Heart left ventricle (tissue), 13 donors: ENCODE data around the gene AHRR.

Source experiments
- CTCF ChIP-seq, 12 donors: fragments of 200-600 bp; sonication (generic) in 4 of 12; IDR thresholded peaks; one replicate each; pipeline versions ENCODE4 v1.5.0 to v1.8.0; 2018 to 2022; ENCODE audit warnings: antibody characterized with exemption in 12 of 12, mild to moderate bottlenecking in 5 of 12
- POLR2A ChIP-seq, 2 donors: fragments of 450-650 bp; IDR thresholded peaks; one replicate each; pipeline ENCODE4 v1.6.1; 2017; ENCODE audit warnings: antibody characterized with exemption in 2 of 2, mild to moderate bottlenecking in 2 of 2, moderate library complexity in 2 of 2
- donor health status: ischemic (EF 13 %, LVEDD 7.1; RV severe dilation, severe dysfunction).
- donor health status: DM: no; HTN: yes; CAD: no.
- donor health status: DM: no; HTN: no; CAD: no.
- donor health status: ischemic (EF 25% LVEDD 6.9; RV normal size, moderate dysfunction).
- donor health status: ischemic (EF 25% LVEDD 5.7; RV mildly dilated, moderate dysfunction).
- donor health status: ischemic (EF 35%, LVEDD 5.7; RV mildly dilated, moderate dysfunction).
- donor health status: nonischemic (EF 11% LVEDD 7.7; RV severe dilation, severe dysfunction).
- donor health status: DM: yes; HTN: yes; CAD: no.
- donor health status: PGD.
- donor health status: ischemic (EF 29% LVEDD 5.4; RV normal size, mild dysfunction).
- donor health status: nonischemic (EF 23%, LVEDD 6.1; RV moderate dilation, normal function).

- TF ChIP-seq CTCF (IDR thresholded peaks at IDR 0.05) (peak in 9 of 12 donors; percentile 8 to 44 (median 33)), POLR2A (IDR thresholded peaks at IDR 0.05) (no peak)
Measured at GRCh38 chr5:317086-317811, 4.3 kb upstream of the AHRR start.
